HCT116 (cell line): ENCODE results near the gene PCDH15. TPM values are rescaled to one million over a fixed set of nuclear protein-coding genes. Genes with fewer than 3 reads are reported as not detected.

Experiments
- ATAC-seq: fragments of 200-7000 bp; cut with Tn5 transposase; 2 replicates; pipeline ENCODE4 v1.9.1; 2020; ENCODE audit warnings: mild to moderate bottlenecking, moderate library complexity
- BruUV-seq: library from RNA; stranded (reverse); fragments of 400-500 nt; replicated peaks from 2 replicates; lab custom pipeline; 2021; lab: Mats Ljungman, UMichigan
- CTCF ChIA-PET: fragments of 300-600 bp; sonication (Branson Sonifier 250); formaldehyde crosslinking; loops from one replicate; lab custom pipeline; 2021; ENCODE audit warnings: antibody characterized with exemption; lab: Charles Lee
- POLR2A ChIA-PET: fragments of 300-600, 350-600 bp; sonication (Branson Sonifier 250); formaldehyde crosslinking; loops from one replicate; lab custom pipeline; 2021; ENCODE audit warnings: antibody characterized with exemption; lab: Charles Lee
- RAD21 ChIA-PET, 2 experiments: fragments of 300-600 bp; sonication (Branson Sonifier 250); formaldehyde crosslinking; loops; one replicate each; lab custom pipeline; 2023; ENCODE audit warnings: low total read pairs in 2 of 2; ENCODE audit not compliant: uncharacterized antibody in 2 of 2, unreplicated experiment in 2 of 2, low non-redundant PET in 1 of 2; lab: Charles Lee
- DNase-seq: peaks from one replicate; pipeline ENCODE4 v3.0.0-alpha.2; 2010; ENCODE audit warnings: low read depth, low spot score
- H2AFZ ChIP-seq: fragments of 200-600 bp; shearing (Covaris generic), sonication (generic); 2 replicates; pipeline ENCODE4 v1.6.1; 2017; ENCODE audit warnings: low read depth, mixed run types, mixed read lengths, antibody characterized with exemption, low read length; ENCODE audit not compliant: poor library complexity, severe bottlenecking
- H3K27ac ChIP-seq: 2 replicates; pipeline ENCODE4 v1.5.1; 2012; ENCODE audit warnings: low read depth, low read length
- H3K27me3 ChIP-seq: fragments of 200-600 bp; sonication (generic); 2 replicates; pipeline ENCODE4 v1.6.1; 2016; ENCODE audit warnings: mixed run types, low read length, mixed read lengths; ENCODE audit not compliant: insufficient read depth
- H3K36me3 ChIP-seq, 2 experiments: fragments of 200-500 bp in 1 of 2; fragments of 200-600 bp in 1 of 2; sonication (Bioruptor generic) in 1 of 2; sonication (generic) in 1 of 2; 2 replicates each; pipeline versions ENCODE4 v1.5.1 to v1.6.1; 2014 to 2016; ENCODE audit warnings: low read length in 2 of 2, inconsistent platforms in 1 of 2, mixed read lengths in 1 of 2, mixed run types in 1 of 2; ENCODE audit not compliant: insufficient read depth in 2 of 2, control insufficient read depth in 1 of 2
- H3K4me1 ChIP-seq, 2 experiments: fragments of 200-600 bp in 1 of 2; sonication (generic) in 1 of 2; 2 replicates each; pipeline versions ENCODE4 v1.5.1 to v1.6.1; 2012 to 2017; ENCODE audit warnings: low read length in 2 of 2, inconsistent platforms in 1 of 2, mild to moderate bottlenecking in 1 of 2, mixed read lengths in 1 of 2, mixed run types in 1 of 2, moderate library complexity in 1 of 2; ENCODE audit not compliant: insufficient read depth in 2 of 2, control insufficient read depth in 1 of 2
- H3K4me2 ChIP-seq: fragments of 200-600 bp; sonication (generic); 2 replicates; pipeline ENCODE4 v1.6.1; 2017; ENCODE audit warnings: mixed run types, low read length, mixed read lengths
- H3K4me3 ChIP-seq, 2 experiments: fragments of 200-600 bp in 1 of 2; sonication (generic) in 1 of 2; replicated peaks in 1 of 2; 2 replicates each; pipeline ENCODE4 v1.5.1; 2011 to 2016; ENCODE audit warnings: low read length in 2 of 2, control low read depth in 1 of 2, low read depth in 1 of 2, mild to moderate bottlenecking in 1 of 2, mixed read lengths in 1 of 2, mixed run types in 1 of 2
- H3K79me2 ChIP-seq: fragments of 200-600 bp; sonication (generic); 2 replicates; pipeline ENCODE4 v1.6.1; 2017; ENCODE audit warnings: mild to moderate bottlenecking, mixed run types, low read length, moderate library complexity, mixed read lengths; ENCODE audit not compliant: insufficient read depth
- H3K9ac ChIP-seq: fragments of 200-600 bp; sonication (generic); 2 replicates; pipeline ENCODE4 v1.6.1; 2016; ENCODE audit warnings: low read length, mixed read lengths
- H3K9me2 ChIP-seq: fragments of 200-600 bp; sonication (generic), shearing (Covaris generic); 2 replicates; pipeline ENCODE4 v1.6.1; 2017; ENCODE audit warnings: mixed run types, mild to moderate bottlenecking, moderate library complexity; ENCODE audit not compliant: insufficient read depth
- H3K9me3 ChIP-seq, 2 experiments: fragments of 200-500 bp in 1 of 2; fragments of 200-600 bp in 1 of 2; sonication (Bioruptor generic) in 1 of 2; sonication (generic) in 1 of 2; 2 replicates each; pipeline ENCODE4 v1.6.1; 2014 to 2017; ENCODE audit warnings: low read length in 2 of 2, mixed read lengths in 2 of 2, inconsistent platforms in 1 of 2, low read depth in 1 of 2, mild to moderate bottlenecking in 1 of 2, mixed run types in 1 of 2, moderate library complexity in 1 of 2; ENCODE audit not compliant: control insufficient read depth in 1 of 2, insufficient read depth in 1 of 2
- H4K20me1 ChIP-seq: fragments of 200-600 bp; sonication (generic), shearing (Covaris generic); 2 replicates; pipeline ENCODE4 v1.6.1; 2017; ENCODE audit warnings: mixed run types, mild to moderate bottlenecking, moderate library complexity; ENCODE audit not compliant: insufficient read depth
- CTCF ChIP-seq, 3 experiments: fragments of 200-600 bp in 1 of 3; sonication (generic) in 1 of 3; IDR thresholded peaks in 2 of 3; conservative IDR thresholded peaks in 1 of 3; 2 replicates each; pipeline ENCODE4 v1.5.1; 2012 to 2017; ENCODE audit warnings: low read depth in 2 of 3, low read length in 2 of 3, antibody characterized with exemption in 1 of 3, borderline replicate concordance in 1 of 3, control low read depth in 1 of 3, mild to moderate bottlenecking in 1 of 3, mixed read lengths in 1 of 3, mixed run types in 1 of 3, moderate library complexity in 1 of 3; ENCODE audit not compliant: insufficient read depth in 1 of 3
- EGR1 ChIP-seq: IDR thresholded peaks from 2 replicates; pipeline ENCODE4 v1.6.1; 2012; ENCODE audit warnings: low read depth
- EZH2 ChIP-seq: fragments of 200-600 bp; sonication (generic); IDR thresholded peaks from 2 replicates; pipeline ENCODE4 v1.6.1; 2017; ENCODE audit warnings: antibody characterized with exemption, mixed run types
- POLR2A ChIP-seq: IDR thresholded peaks from 2 replicates; pipeline ENCODE4 v1.7.0; 2011; ENCODE audit warnings: borderline replicate concordance; ENCODE audit not compliant: insufficient read depth, insufficient read length; ENCODE audit errors: extremely low read depth
- SP1 ChIP-seq: IDR thresholded peaks from 2 replicates; pipeline ENCODE4 v1.6.1; 2012; ENCODE audit warnings: low read depth
- ZBTB33 ChIP-seq: IDR thresholded peaks from 2 replicates; pipeline ENCODE4 v1.6.1; 2011; ENCODE audit warnings: mild to moderate bottlenecking, low read length, moderate library complexity; ENCODE audit not compliant: insufficient replicate concordance; ENCODE audit errors: extremely low read depth
- intact Hi-C: fragments of 100-400 bp; cut with micrococcal nuclease; formaldehyde crosslinking; loops from 2 replicates; pipeline ENCODE4 v1.10.0; 2022
- total RNA-seq: library from RNA; stranded (reverse); gene quantifications from one replicate; pipeline ENCODE4 v1.2.1, GENCODE V29; 2021; ENCODE audit not compliant: unreplicated experiment

PCDH15 gene
- total RNA-seq, 1 experiment from 2014 or later: not detected

GRCh38 chr10:53886325-53887300 lies 914.4 kb downstream of the PCDH15 start:
- Histone ChIP-seq H3K9me2 (no peaks in the 10 kb centered on the region), H4K20me1 (no peaks in the 10 kb centered on the region), H3K27me3 (no peaks in the 10 kb centered on the region), H3K9me3 (peaks cover 7 to 9% of the 10 kb centered on the region in 2 experiments; a peak in 2 of 4 replicates), H2AFZ (no peak overlapping the region), H3K27ac (no peak overlapping the region), H3K4me2 (no peak overlapping the region), H3K4me3 (no peak overlapping the region), H3K36me3 (no peaks in the 10 kb centered on the region), H3K79me2 (no peaks in the 10 kb centered on the region), H3K9ac (no peak overlapping the region), H3K4me1 (no peaks in the 10 kb centered on the region)
- no TSS peak for BruUV-seq
- ChIA-PET CTCF (no interaction called here), POLR2A (no interaction called here), RAD21 (no interaction called here)
- intact Hi-C loops: no loop called here
- ATAC-seq: no peak
- DNase-seq: no peak
- TF ChIP-seq EGR1 (no peak), EZH2 (no peak), CTCF (IDR thresholded peaks at IDR 0.05 in 2 of 3, conservative IDR thresholded peaks at IDR 0.05 in 1 of 3; ENCODE audit: borderline replicate concordance in 1 of 3, insufficient read depth in 1 of 3, low read depth in 2 of 3, low read length in 2 of 3) (no peak), ZBTB33 (no peak), POLR2A (no peak), SP1 (no peak)
